Amniotic epithelial cell (primary cell): ENCODE measurements around the gene ZCCHC9.
"Not testable (repeated sequence)": the region's sequence is repeated elsewhere in the genome, so short reads cannot be mapped to it uniquely, and the experiment has no call there.

Source experiments
- DNase-seq: peaks from one replicate; pipeline ENCODE4 v3.0.0-alpha.2; 2010; ENCODE audit warnings: low read depth

The ZCCHC9 gene, protein sequence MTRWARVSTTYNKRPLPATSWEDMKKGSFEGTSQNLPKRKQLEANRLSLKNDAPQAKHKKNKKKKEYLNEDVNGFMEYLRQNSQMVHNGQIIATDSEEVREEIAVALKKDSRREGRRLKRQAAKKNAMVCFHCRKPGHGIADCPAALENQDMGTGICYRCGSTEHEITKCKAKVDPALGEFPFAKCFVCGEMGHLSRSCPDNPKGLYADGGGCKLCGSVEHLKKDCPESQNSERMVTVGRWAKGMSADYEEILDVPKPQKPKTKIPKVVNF

DNA sequence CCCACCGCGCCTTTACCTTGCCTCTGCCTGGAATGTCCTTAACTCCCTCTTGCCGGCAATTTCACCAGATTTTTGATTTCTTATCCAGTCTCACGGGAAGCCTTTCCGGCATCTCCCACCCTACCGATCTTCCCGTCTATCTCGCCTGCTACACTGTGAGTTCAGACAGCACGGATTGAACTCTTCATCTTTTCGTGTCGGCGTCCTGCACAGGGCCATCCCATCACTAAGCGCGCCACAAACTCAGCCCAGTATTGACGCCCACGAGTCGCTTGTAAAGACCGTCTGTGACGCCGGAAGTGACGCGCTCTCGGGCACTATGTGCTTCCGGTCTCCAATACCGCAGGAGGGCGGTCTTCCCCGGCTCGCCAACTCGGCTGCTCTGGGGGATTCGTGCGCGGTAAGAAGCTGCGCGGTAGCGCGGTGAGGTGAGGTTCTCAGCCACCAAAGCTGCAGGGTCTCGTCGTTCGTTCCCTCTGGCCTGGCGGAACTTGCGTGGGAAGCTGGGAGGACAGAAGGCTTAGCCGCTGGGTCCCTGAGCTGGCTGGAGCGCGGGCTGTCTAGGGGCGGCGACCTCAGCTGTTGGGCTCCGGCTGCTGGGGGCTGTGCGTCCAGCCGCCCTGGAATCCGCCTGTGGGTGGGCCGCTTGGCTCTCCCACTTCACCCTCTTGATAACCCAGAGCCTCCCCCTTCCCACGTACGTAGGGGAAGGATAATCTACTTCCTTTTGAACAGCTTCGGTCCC is at the start of gene ZCCHC9:
Gene ZCCHC9, plus strand, starts transcription at position 317 of the 745 bp plus-strand sequence. CDS start 3,171 bp downstream, outside the sequence.
- peak; percentile 93 for DNase-seq

DNA sequence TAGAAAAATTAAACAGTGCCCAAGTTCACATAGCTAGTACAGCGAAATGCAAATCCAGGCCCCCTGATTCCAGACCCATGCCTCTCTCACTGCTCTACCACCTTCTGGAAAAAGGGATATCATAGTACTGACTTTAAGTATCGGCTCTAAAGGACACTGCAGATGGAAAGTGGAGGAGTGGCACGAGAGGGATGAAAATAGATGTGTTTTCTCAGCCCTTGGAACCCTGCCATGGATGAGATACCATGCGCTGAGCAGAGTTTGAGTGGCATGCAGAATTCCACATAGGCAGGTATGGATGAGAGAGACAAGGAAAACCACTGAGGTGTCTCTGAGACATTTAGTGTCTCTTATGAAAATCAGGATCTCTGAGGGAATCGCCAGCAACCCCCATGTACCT is 49.5 kb upstream of the ZCCHC9 start:
- DNase-seq: no peak

DNA sequence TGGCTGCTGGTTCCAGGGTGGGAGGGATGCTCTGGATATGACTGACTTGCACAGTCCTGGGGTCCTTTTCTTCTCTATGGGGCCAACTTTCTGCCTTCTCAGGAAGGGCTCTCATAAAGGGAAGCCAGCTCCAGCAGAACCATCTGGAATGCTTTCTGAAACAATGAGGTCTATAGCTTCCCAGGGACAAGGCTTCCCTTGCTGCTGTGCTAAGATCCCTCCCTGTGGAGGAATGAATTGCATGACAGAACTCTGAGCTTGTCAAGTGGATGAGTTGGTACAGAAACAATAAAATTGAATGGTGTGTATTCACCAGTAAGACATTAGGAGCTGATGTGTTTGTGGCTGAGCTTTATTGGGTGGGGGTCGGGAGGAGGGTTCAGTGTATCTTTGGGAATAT is 48.5 kb upstream of the ZCCHC9 start:
- DNase-seq: no peak

DNA sequence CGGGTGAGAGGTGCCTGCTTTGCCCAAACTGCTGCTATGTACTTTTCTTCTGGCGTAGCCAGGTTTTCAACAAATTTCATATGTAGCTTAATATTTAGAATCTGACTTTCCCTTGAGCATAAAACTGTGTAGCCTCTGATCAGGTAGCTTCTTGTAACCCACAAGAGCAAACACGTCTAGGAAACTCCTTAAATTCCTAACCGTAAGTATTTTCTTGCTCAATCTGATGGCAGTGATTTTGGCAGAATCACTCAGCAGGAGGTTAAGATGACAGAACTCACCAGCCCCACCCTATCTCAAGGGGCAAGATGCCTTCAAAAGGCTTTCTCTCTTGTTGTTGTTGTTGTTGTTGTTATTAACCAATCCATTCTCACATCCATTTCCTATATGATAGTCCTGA is 47.5 kb upstream of the ZCCHC9 start:
- DNase-seq: no peak

DNA sequence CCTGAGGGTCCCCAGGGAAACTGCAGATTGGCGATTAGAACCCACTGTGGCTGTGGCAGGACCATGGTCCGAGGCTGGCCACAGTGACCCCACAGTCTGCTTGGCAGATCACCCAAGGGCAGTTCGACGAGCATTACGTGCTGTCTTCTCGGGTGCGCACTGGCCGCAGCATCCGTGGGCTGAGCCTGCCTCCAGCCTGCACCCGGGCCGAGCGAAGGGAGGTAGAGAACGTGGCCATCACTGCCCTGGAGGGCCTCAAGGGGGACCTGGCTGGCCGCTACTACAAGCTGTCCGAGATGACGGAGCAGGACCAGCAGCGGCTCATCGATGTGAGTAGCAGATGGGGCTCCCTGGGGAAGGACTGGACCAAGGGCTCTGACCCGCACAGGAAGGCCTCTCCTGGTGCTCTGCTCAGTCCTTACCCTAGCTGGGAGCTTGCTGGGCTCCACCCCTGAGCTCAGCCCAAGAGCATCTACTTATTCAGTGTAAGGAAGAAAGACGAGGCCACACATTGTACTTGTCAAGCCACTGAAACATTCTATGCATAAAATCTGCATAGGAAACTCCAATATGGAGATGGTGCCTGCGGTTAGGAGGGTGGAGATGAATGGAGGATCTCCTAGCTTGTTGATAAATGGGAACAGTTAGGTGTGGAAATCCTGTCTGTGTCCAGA is 46.4 kb upstream of the ZCCHC9 start:
- DNase-seq: no peak

DNA sequence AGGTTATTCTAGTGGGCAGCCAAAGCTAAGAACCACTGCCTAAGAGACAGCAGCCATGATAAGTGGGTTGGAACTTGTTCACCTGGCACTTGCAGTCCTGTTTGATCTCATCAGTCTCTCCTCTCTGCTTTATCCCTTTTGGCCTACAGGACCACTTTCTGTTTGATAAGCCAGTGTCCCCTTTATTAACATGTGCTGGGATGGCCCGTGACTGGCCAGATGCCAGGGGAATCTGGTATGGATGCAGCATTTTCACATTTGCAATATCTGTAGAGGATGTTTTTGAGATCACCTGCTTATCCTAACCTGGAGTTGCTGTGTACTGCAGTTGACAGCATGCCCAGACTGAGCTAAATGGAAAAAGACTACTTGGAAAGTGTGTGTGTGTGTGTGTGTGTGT is 44.6 kb upstream of the ZCCHC9 start:
- DNase-seq: no peak

DNA sequence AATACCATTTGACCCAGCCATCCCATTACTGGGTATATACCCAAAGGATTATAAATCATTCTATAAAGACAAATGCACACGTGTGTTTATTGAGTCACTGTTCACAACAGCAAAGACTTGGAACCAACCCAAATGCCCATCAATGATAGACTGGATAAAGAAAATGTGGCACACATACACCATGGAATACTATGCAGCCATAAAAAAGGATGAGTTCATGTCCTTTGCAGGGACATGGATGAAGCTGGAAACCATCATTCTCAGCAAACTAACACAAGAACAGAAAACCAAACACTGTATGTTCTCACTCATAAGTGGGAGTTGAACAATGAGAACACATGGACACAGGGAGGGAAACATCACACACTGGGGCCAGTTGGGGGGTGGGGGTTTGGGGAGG is 38.6 kb upstream of the ZCCHC9 start:
- not testable (repeated sequence) for DNase-seq

DNA sequence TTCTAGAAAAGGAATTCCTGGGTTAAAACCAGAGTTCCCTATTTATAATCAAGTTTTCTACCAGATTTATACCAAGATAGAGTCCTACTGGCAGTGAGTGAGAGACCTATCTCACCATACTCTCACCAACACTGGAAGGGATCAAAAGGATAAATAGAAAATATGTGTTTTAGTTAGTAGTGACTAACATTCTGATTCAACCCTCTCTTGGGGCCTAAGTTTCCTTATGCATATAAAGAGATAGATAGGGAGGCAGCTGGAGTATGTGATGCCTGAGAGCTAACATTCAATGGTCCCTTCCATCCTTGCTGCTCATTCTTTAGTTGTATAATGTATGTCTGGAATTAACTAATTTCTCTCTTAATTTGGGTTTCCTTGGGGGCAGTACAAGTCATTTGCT is 36.3 kb upstream of the ZCCHC9 start:
- peak; percentile 14 for DNase-seq

DNA sequence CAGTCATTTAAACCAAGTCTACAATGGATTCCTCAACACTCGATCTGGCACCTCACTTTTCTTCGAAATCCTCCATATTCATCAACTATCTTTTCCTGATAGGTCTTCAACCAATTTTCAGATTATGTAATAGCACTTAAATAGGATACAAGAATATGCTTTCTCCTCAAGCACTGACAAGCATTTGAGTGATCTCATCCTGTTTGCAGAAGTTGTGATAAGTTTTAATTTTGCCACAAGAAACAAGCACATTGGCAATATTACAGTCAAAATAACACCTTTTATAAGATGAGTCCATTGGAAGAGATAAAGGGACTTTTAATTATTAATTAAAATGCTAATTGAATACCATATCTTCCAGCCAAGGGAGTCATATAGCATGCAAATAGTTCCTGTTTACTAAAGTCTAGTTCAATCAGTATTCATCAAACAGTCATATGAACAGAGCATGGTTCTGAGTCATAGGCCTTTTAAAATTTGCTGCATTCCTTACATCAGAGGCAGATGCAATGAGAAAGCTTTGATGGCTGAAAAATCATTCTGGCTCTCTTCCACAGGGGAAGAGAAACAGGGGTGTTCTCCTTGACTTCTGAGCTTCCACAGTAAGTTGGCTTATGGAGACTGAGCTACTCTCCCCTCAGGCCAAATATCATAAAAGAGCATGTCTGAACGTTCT is 32.7 kb upstream of the ZCCHC9 start:
- peak; percentile 90 for DNase-seq

DNA sequence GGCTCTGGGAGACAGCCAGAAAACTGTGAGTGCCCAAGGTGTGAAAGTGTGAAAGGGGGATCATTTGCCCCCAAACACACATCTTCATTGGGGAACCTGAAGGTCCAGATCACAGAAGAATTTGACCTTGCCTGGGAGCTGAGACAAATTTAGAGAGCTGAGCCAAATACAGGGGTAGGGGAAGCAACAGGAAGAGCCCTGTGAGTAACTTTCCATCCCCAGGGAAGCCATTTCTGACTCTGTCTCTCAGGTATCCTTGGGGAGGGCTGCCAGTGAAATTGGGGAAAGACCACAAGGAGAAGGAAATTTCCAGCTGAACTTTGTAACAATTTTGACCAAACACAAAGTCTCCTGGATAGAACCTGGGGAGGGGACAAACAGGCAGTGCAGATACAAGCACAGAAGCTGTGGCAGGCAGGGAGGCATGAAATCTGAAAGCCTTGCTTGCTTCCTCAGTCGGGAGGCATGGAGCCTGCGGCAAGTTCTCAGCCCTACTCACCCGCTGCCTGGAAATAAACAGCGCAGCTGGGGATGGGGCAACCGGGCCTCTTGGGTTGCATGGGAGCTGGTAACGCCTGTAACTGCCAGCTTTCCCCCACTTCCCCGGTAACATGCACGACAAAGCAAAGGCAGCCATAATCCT is 31.5 kb upstream of the ZCCHC9 start:
- DNase-seq: no peak

DNA sequence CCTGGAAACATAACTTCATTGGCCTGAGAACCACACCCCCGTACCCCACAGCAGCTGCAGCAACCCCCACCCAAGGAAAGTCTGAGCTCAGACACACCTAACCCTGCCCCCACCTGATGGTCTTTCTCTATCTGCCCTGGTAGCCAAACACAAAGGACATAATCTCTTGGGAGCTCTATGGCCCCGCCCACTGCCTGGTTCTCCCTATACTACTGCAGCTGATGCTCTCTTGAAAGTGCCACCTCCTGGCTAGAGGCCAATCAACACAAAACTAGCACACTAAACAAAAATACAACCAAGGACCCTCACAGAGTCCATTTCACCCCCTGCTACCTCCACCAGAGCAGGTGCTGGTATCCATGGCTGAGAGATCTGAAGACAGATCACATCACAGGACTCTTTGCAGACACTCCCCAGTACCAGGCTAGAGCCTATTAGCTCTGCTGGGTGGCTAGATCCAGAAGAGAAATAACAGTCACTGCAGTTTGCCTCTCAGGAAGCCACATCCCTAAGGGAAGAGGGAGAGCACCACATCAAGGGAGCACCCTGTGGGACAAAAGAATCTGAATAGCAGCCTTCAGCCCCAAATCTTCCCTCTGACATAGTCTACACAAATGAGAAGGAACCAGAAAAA is 30.9 kb upstream of the ZCCHC9 start:
- DNase-seq: not testable (repeated sequence)

DNA sequence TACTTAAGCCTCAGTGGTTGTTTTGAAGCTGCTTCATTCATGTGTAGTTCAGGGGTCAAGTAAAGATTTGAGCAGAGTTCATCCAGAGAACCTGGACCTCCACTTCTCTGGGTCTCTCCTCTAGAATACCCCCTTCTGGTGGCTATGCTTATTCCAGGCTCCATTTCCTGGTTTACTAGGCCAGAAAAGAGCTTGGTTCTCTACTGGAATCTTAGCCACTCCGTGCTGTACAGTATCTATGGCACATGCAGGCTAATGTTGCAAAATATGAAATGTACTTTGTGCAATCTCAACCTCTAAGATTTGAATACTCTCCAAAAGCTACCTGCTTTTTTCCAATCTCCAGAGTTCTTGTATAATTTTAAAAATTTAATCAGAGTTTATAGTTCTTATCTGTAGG is 17.4 kb upstream of the ZCCHC9 start:
- peak; percentile 57 for DNase-seq

DNA sequence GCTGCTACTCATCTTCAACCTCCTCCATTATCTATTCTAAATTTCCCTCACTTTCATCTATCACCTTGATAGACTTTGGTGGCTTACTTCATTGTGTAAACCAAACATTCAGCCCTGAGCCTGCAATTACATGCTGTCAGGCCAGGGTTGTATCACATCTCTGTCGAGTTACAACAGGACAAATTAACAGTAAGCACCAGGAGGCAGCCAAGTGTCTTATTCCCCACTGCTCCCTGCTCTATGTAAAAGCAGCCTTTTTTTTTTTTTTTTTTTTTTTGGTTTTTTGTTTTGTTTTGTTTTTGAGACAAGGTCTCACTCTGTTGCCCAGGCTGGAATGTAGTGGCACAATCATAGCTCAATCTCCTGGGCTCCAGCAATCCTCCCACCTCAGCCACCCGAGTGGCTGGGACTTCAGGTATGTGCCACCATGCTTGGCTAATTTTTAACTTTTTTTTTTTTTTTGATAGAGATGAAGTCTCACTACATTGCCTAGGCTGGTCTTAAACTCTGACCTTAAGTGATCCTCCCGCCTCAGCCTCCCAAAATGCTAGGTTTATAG is 15.2 kb upstream of the ZCCHC9 start:
- no peak for DNase-seq

DNA sequence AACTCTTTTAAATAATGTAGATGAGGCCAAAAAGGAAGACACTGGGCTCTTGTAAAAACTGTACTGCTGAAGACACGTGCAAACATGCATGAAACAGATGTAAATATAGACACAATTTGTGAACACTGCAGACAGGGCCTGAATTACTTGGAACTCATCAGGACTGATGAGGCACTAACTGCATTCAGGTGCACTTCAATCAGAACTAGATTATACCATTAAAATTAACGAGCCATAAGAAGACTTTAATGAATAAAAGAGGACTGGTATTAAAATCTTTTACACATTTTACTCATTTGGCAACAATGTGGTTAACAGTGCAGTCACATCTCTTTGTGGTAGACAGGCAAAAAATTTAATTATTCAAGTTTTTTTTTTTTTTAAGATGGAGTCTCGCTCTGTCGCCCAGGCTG is 13.4 kb upstream of the ZCCHC9 start:
- no peak for DNase-seq

DNA sequence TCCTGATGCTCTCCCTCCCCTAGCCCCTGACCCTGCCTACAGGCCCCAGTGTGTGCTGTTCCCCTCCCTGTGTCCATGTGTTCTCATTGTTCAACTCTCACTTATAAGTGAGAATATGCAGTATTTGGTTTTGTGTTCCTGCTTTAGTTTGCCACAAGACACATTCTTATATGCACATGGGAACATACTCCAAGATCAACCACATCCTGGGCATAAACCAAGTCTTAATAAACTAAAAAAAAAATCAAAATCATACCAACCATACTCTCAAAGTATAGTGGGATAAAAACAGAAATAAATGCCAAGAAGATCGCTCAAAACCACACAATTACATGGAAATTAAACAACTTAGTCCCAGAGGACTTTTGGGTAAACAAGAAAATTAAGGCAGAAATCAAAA is 11.2 kb upstream of the ZCCHC9 start:
- no peak for DNase-seq

DNA sequence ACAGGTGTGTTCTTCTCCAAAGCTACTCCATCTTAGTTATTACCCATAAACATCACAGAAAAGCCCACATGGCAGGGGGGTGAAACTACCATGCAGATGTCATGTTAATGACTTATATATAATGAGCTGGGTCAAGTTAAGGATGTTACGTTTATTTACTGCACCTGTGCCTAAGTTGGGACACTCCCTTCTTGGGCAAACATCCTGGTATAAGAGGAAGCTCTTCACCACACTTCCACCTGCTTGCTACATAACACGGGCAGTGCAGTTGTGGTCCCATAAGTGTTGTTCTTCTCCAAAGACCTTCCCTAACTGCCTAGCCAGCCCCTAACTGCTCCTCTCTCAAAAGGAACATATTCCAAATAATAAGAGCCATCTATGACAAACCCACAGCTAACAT is 9.3 kb upstream of the ZCCHC9 start:
- no peak for DNase-seq

DNA sequence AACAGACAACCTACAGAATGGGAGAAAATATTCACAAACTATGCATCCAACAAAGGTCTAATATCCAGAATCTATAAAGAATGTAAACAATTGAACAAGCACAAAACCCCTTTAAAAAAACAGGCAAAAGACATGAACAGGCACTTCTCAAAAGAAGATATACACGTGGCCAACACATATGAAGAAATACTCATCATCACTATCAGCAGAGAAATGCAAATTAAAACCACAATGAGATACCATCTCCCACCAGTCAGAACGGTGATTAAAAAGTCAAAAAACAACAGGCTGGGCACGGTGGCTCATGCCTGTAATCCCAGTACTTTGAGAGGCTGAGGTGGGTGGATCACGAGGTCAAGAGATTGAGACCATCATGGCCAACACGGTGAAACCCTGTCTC is 7.4 kb upstream of the ZCCHC9 start:
- DNase-seq: not testable (repeated sequence)

DNA sequence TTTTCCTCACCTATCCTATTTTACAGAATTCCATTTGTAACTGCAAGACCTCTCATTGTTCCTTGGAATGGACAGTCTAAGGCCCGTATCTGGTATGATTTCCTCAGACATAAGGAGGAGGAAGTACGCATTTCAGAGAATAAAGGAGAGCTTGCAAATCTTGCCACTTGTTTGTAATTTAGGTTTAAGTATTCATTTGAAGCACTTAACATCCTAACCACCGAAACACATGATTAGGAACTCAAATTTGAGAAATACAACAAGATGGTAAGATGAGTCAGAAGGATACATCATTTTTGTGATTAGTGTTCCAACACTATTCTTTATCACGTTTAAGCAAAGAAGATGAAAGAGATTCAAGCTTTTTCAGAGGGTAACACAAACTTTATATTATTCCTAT is 3.9 kb upstream of the ZCCHC9 start:
- no peak for DNase-seq

DNA sequence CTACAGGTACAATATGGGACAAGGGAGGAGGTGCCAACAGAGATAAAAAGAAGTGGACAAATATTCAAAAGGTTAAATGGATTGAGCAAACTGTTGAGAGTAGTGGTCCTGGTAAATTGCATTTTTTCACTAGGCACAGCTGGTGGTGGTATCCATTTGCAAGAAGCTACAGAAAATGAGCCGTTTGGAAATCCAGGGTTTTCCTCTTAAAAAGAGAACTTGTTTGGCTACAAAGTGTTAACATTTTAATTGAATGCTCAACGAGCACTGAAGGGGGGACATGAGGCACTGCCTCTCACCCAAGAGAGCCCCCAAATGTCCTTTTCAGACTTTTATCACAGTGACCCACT is 491 bp upstream of the ZCCHC9 start:
- DNase-seq: no peak

DNA sequence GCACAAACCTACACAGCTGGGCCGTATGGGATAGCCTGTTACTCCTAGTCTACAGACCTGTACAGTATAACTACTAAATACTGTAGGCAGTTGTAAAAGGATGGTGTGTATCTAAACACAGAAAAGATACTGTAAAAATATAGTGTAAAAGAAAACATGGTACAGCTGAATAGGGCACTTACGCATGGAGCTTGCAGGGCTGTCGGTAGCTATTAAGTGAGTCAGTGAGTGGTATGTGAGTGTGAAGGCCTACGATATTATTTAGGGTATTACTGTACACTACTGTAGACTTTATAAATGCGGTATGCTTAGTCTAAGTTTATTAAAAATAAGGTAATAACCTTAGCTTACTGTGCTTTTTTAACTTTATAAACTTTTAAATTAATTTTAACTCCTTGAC is 1.2 kb downstream of the ZCCHC9 start:
- no peak for DNase-seq

DNA sequence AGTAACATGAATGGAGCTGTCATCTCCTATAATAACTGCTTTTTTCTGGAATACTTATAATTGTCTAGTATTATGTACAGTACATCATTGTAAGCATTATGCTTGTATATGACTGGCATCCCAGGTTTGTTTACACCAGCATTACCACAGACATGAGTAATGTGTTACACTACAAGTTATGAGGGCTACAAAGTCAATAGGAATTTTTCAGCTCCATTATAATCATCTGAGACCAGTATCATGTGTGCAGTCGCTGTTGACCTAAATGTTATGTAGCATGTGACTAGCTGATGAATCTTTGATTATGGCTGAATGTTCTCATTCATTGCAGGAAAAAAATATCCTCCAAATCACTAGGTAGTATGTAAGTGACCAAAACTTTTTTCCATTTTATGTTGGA is 2.2 kb downstream of the ZCCHC9 start:
- DNase-seq: peak; percentile 90
